Activated CD4-positive, alpha-beta memory T cell treated with anti-CD3 and anti-CD28 coated beads, Interleukin-2, amount 10 ng/mL, durations not matched to agents 7 days and 5 days (primary cell): ENCODE data around the gene HOXD3. TPM values are rescaled to one million over a fixed set of nuclear protein-coding genes. Genes with fewer than 3 reads are reported as not detected.

ENCODE experiments used
- CTCF ChIA-PET: fragments of 350-600 bp; sonication (Branson Sonifier 250); formaldehyde crosslinking; loops from one replicate; lab custom pipeline; 2021; ENCODE audit warnings: antibody characterized with exemption, inconsistent platforms; lab: Charles Lee
- POLR2A ChIA-PET: fragments of 350-600 bp; sonication (Branson Sonifier 250); formaldehyde crosslinking; loops from one replicate; lab custom pipeline; 2021; ENCODE audit warnings: antibody characterized with exemption; lab: Charles Lee
- DNase-seq: peaks from one replicate; pipeline ENCODE4 v3.0.0-alpha.2; 2020
- H3K27ac Mint-ChIP-seq: one replicate; pipeline ENCODE4 v1.8.0; 2021; ENCODE audit warnings: mild to moderate bottlenecking, mixed read lengths
- H3K27me3 Mint-ChIP-seq: one replicate; pipeline ENCODE4 v1.8.0; 2021; ENCODE audit warnings: mixed read lengths
- H3K36me3 Mint-ChIP-seq: one replicate; pipeline ENCODE4 v1.8.0; 2021; ENCODE audit warnings: low read depth, mixed read lengths
- H3K4me1 Mint-ChIP-seq: one replicate; pipeline ENCODE4 v1.8.0; 2021; ENCODE audit warnings: mixed read lengths
- H3K4me3 Mint-ChIP-seq: one replicate; pipeline ENCODE4 v1.8.0; 2021; ENCODE audit warnings: mild to moderate bottlenecking, mixed read lengths
- H3K9me3 Mint-ChIP-seq: one replicate; pipeline ENCODE4 v1.8.0; 2021; ENCODE audit warnings: mixed read lengths
- total RNA-seq, 2 experiments: library from RNA; stranded (reverse); gene quantifications; one replicate each; pipeline ENCODE4 v1.2.3, GENCODE V29; 2021

Gene HOXD3
- total RNA-seq, 2 experiments from 2014 or later, result not detected

DNA sequence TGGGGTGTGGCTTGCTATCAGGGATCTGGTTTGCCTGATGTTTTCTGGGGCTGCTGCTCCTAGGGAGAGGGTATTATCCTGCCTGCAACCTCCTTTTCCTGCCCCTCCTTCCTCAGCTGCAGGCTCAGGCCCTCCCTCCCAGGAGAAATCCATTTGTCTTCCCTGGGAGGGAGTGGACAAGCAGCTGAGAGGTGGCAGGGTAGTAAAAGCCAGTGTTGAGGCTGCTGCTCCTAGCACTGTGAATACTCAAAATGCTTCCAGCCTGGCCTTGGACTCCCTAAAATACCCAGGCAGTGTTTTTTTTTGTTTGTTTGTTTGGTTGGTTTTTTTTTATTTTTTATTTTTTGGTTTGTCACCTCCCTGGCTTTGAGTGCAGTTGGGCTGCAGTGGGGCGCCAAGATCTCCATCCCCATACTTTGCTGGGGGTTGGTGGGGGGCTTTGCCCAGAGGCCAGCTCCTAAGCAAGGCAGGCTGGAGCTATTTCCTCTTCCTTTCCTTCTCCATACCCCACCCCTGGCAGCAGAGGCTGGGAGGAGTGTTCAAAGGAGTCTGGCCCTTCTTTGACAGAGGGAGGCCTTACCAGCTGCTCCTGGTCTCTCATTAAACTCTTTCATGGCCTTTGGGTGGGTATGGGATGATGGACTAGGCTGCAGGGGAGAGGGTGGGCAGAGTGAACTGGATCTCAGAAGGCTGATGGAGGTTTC lies 13.6 kb downstream of the HOXD3 start:
- Mint-ChIP-seq H3K36me3 (peaks cover 3% of the 10 kb centered on the region), H3K4me1 (peaks cover 3% of the 10 kb centered on the region), H3K4me3 (no peak overlapping the region), H3K27ac (no peak overlapping the region), H3K27me3 (peaks cover 75% of the 10 kb centered on the region), H3K9me3 (no peaks in the 10 kb centered on the region)
- ChIA-PET POLR2A (no interaction called here), CTCF (interaction anchor here (0.7 kb wide), 1 partner anchor 74 kb away, joined by 3 read pairs; no protein-coding TSS in a partner anchor)
- no peak for DNase-seq

- CTCF ChIA-PET, result interaction anchor here (0.7 kb wide), 1 partner anchor 75 kb away, joined by 3 read pairs; no protein-coding TSS in a partner anchor
- no peak overlapping the region for H3K4me3 Mint-ChIP-seq
Observed at GRCh38 chr2:176171351-176172006, 14.4 kb downstream of the HOXD3 start.

DNA sequence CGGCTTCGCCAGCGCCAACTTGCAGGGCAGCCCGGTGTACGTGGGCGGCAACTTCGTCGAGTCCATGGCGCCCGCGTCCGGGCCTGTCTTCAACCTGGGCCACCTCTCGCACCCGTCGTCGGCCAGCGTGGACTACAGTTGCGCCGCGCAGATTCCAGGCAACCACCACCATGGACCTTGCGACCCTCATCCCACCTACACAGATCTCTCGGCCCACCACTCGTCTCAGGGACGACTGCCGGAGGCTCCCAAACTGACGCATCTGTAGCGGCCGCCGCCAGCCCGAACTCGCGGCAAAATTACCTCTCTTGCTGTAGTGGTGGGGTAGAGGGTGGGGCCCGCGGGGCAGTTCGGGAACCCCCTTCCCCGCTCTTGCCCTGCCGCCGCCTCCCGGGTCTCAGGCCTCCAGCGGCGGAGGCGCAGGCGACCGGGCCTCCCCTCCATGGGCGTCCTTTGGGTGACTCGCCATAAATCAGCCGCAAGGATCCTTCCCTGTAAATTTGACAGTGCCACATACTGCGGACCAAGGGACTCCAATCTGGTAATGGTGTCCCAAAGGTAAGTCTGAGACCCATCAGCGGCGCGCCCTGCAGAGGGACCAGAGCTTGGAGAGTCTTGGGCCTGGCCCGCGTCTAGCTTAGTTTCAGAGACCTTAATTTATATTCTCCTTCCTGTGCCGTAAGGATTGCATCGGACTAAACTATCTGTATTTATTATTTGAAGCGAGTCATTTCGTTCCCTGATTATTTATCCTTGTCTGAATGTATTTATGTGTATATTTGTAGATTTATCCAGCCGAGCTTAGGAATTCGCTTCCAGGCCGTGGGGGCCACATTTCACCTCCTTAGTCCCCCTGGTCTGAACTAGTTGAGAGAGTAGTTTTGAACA lies 15.1 kb downstream of the HOXD3 start:
- no peaks in the 10 kb centered on the region for H3K9me3 Mint-ChIP-seq
- H3K27ac Mint-ChIP-seq, result no peak overlapping the region
- peaks cover 76% of the 10 kb centered on the region for H3K27me3 Mint-ChIP-seq
- peaks cover 3% of the 10 kb centered on the region for H3K4me1 Mint-ChIP-seq
- ChIA-PET POLR2A (no interaction called here), CTCF (no interaction called here)
- no peak overlapping the region for H3K4me3 Mint-ChIP-seq
- no peak for DNase-seq
- H3K36me3 Mint-ChIP-seq, result peaks cover 3% of the 10 kb centered on the region

More at GRCh38 chr2:176171351-176172006, 14.4 kb downstream of the HOXD3 start:
- POLR2A ChIA-PET, result no interaction called here
- Mint-ChIP-seq H3K27ac (no peak overlapping the region), H3K36me3 (peaks cover 3% of the 10 kb centered on the region), H3K27me3 (peaks cover 76% of the 10 kb centered on the region), H3K4me1 (peaks cover 3% of the 10 kb centered on the region), H3K9me3 (no peaks in the 10 kb centered on the region)
- no peak for DNase-seq

DNA sequence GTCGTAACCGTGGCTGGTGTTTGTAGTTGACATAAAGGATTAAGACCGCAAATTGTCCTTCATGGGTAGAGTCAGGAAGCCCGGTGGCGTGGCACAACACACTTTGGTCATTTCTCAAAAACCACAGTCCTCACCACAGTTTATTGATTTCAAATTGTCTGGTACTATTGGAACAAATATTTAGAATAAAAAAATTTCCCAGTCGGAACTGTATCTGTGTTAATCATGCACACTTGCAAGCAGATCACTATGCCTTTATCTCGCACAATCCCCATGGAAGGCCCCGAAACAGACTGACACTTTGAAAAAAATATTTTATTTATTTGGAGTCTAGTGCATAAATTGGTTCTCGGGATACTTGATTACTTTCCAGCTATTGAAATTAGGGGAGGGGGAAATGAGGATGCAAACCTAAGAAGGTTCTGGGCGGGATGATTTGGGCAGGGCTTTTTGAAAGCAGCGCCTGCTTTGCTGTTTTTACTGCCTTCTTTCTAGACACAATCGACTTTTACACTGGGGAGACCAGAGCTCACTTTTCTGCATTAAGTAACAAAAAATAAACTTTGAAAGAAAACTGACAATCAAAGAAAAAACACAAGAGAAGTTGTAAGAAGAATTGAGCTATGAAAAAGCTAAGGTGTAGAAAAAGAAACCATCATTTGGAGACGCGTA lies 15.9 kb downstream of the HOXD3 start:
- DNase-seq, result no peak
- Mint-ChIP-seq H3K36me3 (peaks cover 3% of the 10 kb centered on the region), H3K4me1 (peaks cover 5% of the 10 kb centered on the region), H3K4me3 (no peak overlapping the region), H3K27ac (no peak overlapping the region), H3K27me3 (peaks cover 77% of the 10 kb centered on the region), H3K9me3 (no peaks in the 10 kb centered on the region)
- POLR2A ChIA-PET, result no interaction called here
- CTCF ChIA-PET, result no interaction called here

DNA sequence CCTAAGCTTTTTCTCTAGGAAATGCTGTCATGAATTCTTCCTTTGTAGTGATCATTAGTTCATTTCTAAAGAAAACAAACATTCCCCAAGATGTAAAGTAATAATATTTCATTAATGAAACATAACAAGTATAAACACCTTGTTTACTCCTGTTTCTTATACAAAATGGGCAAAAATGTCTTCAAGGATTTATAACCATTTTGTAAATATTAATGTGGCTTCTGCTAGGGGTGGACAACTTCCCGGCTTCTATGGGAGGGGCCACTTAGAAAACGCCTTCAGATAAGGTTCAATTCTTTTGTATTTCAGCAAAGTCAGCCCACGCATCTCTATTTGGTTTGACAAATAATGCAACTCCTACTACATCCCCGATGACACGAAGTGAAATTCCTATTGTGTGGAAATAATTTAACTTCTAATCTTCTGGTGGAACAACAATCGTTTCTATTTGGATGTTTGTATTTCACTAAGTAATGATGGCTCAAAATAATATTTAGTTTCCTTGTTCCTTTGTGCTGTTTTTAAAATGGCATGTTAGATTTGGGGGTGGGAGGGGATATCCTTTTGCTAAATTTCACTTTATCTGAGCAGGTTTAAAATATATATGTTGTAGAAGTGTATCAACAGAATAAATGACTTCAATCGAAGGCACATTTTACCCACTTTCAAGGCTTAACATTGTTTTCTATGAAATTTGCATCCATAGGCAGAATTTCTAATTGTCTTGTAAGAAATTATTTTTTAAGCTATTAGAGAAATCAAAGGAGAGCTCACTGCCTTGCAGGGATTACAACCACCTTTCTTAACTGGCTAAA lies 16.7 kb downstream of the HOXD3 start:
- DNase-seq, result no peak
- POLR2A ChIA-PET, result no interaction called here
- Mint-ChIP-seq H3K4me1 (peaks cover 5% of the 10 kb centered on the region), H3K4me3 (no peak overlapping the region), H3K27ac (no peak overlapping the region), H3K9me3 (no peaks in the 10 kb centered on the region), H3K36me3 (peaks cover 3% of the 10 kb centered on the region), H3K27me3 (peaks cover 83% of the 10 kb centered on the region)
- CTCF ChIA-PET, result no interaction called here

- H3K4me3 Mint-ChIP-seq, result no peak overlapping the region
Observed at GRCh38 chr2:176174382-176174823, 17.3 kb downstream of the HOXD3 start.

DNA sequence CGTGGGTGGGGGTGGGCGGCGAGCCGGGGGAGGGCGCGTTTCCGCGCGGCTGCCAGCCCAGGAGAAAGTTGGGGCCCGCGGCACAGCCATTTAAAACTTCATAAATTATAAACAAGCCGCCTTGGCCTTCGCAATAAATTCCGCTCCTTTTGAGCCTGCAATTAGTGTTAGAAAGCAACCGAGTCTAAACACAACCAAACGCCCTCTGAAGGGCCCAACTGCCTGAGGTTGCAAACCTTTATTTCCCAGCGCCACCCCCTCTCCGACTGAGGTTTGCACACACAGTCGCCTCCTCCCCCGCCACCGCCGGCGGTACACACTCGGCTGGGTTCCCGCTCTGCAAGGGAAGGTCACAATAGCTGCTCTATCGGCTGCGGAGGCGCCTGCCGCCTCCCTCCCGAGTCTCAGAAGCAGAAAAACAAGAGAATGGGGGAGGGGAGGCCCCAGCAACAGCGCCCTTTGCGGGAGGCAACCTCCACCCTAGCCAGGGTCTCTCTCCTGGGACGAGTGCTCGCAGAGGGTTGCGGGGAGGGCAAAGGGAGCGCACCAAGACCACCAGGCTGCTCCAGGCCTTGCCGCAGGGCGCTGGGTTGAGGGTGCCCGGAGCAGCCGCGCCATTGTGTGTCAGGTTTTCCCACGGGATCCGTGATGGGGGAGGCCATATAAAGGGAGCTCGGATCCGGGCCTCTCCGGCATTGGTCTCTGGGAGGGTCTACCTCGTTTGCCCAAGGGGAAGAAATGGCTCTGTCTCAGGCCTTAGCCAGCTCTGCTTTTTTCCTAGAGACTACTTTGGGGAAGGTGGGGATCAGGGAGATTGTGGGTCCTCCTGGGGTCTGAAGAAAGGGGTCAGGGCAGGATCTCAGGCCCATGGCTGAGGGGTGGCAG lies 18.0 kb downstream of the HOXD3 start:
- Mint-ChIP-seq H3K9me3 (no peaks in the 10 kb centered on the region), H3K27ac (no peak overlapping the region), H3K27me3 (peaks cover 87% of the 10 kb centered on the region), H3K4me1 (peaks cover 5% of the 10 kb centered on the region), H3K36me3 (peaks cover 3% of the 10 kb centered on the region), H3K4me3 (no peak overlapping the region)
- no peak for DNase-seq
- ChIA-PET POLR2A (no interaction called here), CTCF (no interaction called here)

More at GRCh38 chr2:176174382-176174823, 17.3 kb downstream of the HOXD3 start:
- no peak for DNase-seq
- peaks cover 87% of the 10 kb centered on the region for H3K27me3 Mint-ChIP-seq
- ChIA-PET POLR2A (no interaction called here), CTCF (no interaction called here)
- H3K27ac Mint-ChIP-seq, result no peak overlapping the region
- H3K9me3 Mint-ChIP-seq, result no peaks in the 10 kb centered on the region
- H3K36me3 Mint-ChIP-seq, result peaks cover 3% of the 10 kb centered on the region
- H3K4me1 Mint-ChIP-seq, result peaks cover 5% of the 10 kb centered on the region

DNA sequence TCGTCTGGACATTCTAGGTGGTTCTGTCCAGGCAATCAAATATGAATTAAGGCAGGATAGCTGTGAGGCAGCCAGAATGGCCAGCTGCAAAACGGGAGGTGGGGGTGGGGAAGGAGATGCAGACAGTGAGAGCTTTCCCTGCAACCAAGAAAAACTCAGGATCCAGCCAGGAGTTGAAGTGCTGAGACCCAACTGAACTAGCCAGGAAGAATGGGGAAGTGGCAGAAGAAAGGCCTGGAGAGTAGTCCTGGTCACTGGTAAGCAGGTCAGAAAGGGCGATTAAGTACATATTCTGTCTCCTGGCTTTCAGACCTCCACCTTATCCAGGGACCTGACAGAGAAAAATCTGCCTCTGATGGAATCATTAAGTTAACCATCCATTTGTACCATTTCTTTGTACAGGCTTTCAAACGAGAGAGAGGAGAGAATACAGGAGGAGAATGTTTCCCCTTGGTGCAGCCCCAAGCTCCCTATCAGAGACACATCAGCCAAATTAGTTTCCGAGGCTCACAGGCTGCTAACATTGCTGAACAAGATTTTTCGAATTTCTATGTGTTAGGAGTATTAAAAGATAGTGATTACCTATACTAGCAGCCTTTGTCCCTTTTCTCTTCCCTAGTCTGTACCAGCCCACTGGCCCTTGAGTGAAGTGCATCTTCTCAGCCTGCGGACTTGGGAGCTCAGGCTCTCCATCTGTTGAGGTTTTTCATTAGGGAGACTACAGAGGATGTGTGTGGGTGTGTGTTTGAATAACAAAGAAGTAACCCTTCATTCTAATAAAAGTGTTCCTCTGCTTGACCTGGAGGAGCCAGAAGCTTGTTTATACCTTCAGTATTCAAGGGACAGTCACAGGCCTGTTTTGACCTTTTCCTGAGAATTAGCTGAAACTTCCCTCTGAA lies 18.9 kb downstream of the HOXD3 start:
- ChIA-PET CTCF (interaction anchor here (1.2 kb wide), 1 partner anchor 279 kb away, joined by 3 read pairs; no protein-coding TSS in a partner anchor), POLR2A (no interaction called here)
- peaks cover 88% of the 10 kb centered on the region for H3K27me3 Mint-ChIP-seq
- peaks cover 3% of the 10 kb centered on the region for H3K36me3 Mint-ChIP-seq
- DNase-seq, result no peak
- H3K4me3 Mint-ChIP-seq, result no peak overlapping the region
- H3K9me3 Mint-ChIP-seq, result no peaks in the 10 kb centered on the region
- peaks cover 5% of the 10 kb centered on the region for H3K4me1 Mint-ChIP-seq
- H3K27ac Mint-ChIP-seq, result no peak overlapping the region

DNA sequence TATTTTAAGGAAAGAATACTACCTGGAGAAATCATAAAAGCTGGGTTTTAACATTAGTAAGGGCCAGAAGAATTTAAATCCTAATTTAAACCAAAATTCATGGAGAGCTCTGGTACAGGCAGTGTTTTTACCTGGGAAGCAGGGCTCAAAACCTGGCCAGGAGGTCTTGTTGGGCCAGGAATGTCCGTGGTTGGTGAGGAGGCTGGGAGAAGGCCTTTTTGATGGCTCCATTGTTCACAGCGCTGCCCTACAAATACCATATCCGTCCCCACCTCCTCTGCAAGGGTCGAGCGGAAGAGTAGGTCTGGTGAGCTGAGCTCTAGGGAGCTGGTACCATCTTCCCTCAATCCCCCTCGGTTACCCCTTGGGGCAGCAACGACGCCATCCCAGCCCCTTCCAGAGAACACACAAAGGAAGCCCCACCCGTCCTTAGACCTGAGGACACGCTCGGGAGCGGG lies 20.5 kb downstream of the HOXD3 start:
- ChIA-PET POLR2A (no interaction called here), CTCF (interaction anchor here (0.9 to 1.1 kb wide), 2 partner anchors 13 to 475 kb away, joined by 3 read pairs; no protein-coding TSS in a partner anchor)
- Mint-ChIP-seq H3K9me3 (no peaks in the 10 kb centered on the region), H3K36me3 (peaks cover 3% of the 10 kb centered on the region), H3K27me3 (peaks cover 79% of the 10 kb centered on the region), H3K4me3 (peak overlapping the region; percentile 11), H3K4me1 (peaks cover 4% of the 10 kb centered on the region), H3K27ac (no peak overlapping the region)
- DNase-seq, result no peak

DNA sequence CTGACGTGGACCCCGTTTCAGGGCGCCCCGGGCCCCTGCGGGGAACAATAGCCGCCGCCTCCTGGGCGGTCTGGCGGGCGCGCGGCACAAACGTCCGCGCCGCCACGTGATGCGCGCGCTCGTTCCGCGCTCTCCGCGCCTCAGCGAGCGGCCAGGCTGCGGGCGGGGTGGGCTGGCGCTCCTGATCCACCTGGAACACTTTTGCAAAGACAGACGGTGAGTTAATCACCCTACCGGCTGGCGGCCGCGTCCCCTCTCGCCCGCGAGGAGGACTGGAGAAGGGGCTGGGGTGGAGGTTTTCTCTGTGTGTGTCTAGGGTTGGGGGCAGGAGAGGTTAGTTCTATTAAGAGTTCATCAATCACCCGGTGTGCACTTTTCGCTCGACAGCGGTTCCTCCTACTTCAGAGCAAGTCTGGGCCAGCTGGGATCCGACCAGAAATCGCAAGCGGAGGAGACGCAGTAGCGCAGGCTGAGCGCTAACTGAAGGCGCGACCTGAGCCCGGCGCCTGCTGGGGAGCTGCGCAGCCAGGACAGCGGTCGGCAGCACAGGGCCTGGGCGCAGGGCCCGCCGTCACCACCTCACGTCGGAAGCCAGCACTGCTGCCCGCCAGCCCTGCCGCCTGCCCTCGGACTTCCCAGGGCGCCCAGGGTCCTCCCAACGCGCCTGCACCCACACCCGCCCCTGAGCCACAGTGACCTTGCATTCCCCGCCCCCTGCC lies 21.1 kb downstream of the HOXD3 start:
- peaks cover 74% of the 10 kb centered on the region for H3K27me3 Mint-ChIP-seq
- no peak overlapping the region for H3K4me3 Mint-ChIP-seq
- H3K27ac Mint-ChIP-seq, result no peak overlapping the region
- no peaks in the 10 kb centered on the region for H3K9me3 Mint-ChIP-seq
- H3K4me1 Mint-ChIP-seq, result peaks cover 3% of the 10 kb centered on the region
- H3K36me3 Mint-ChIP-seq, result peaks cover 2% of the 10 kb centered on the region
- DNase-seq, result no peak
- CTCF ChIA-PET, result interaction anchor here (0.8 to 1.1 kb wide), 2 partner anchors 37 to 474 kb away, joined by 3 read pairs; no protein-coding TSS in a partner anchor
- POLR2A ChIA-PET, result no interaction called here
